ENCODE results near the gene ITLN1.

The ITLN1 gene

DNA sequence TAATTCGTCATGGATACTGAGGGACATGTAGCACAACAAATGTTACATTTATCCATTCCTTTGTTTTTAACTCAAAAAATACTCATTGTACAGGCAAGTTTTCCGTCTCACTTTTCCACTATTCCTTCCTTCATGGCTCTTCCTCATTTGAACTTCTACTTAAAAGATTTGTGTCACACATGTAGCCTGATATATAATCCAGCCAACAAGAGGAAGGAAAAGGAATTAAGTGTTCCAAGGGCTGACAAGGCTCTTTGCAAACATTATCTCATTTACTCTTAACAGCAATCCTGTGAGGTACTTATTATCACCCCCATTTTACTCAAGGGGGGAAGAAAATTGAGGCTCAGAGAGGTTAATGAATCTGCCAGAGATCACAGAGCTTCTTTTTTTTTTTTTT, 45.2 kb downstream of the ITLN1 start:
- H3K4me3 ChIP-seq (ENCODE audit: low read depth, low read length) = no peak overlapping the region
- no peak for DNase-seq (ENCODE audit: low read depth)
- no peak for TF ChIP-seq CTCF (IDR thresholded peaks at IDR 0.05; ENCODE audit: control insufficient read depth, extremely low read depth, insufficient read depth)

DNA sequence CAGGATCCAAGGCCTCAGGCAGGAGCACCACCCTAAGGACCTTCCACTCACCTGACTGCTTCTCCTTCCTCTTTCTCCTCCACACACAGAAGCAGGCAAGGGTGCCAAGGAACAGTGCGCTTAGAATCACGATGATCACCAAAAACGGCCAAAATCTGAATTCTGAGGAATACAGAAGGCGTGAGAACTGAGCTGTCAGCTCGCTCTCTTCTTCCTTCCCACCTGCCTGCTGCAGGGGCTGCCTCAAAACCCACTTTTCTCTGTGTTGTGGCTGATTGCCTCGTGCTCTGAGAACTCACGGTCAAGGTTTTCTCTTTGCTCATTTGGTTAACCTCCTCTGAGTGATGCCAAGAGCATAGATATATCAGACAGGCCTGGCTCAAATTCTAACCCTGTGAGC, 46.1 kb downstream of the ITLN1 start:
- no peak for DNase-seq (ENCODE audit: low read depth)
- TF ChIP-seq CTCF (IDR thresholded peaks at IDR 0.05; ENCODE audit: control insufficient read depth, extremely low read depth, insufficient read depth) = no peak
- H3K4me3 ChIP-seq (ENCODE audit: low read depth, low read length) = no peak overlapping the region

DNA sequence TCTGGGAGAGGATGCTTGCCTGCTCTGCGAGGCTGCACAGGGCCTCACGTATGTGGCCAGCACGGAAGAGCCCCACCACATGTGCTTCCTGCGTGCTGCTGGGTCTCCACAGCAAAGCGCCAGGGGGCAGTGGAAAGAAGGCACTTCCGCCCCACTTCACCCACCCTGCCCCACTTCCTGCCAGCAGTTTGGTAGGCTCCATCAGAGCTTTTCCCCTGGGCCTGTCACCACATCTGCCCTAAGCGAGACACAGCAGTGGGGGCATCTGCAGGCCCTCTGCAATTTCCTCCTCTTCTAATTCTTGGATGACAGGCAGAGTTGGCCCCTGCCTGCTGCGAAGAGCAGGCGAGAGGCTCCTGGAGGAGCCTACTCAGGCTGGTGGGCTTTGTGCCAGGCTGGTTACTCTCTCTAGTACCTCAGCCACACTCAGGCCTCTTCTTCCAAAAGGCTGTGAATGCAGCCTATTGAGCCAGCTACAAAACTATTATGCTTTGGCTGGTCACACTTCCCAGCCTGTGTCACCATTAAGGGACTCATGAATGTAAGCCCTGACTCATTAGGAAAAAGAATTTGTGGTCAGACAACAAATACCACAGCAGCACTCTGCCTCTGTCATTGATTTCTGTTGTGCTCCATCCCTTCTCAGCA, 47.3 kb downstream of the ITLN1 start:
- DNase-seq (ENCODE audit: low read depth) = no peak
- no peak overlapping the region for H3K4me3 ChIP-seq (ENCODE audit: low read depth, low read length)
- TF ChIP-seq CTCF (IDR thresholded peaks at IDR 0.05; ENCODE audit: control insufficient read depth, extremely low read depth, insufficient read depth) = no peak

GRCh38 chr1:160836981-160837557, 47.9 kb downstream of the ITLN1 start:
- DNase-seq (ENCODE audit: low read depth) = no peak
- no peak overlapping the region for H3K4me3 ChIP-seq (ENCODE audit: low read depth, low read length)
- TF ChIP-seq CTCF (IDR thresholded peaks at IDR 0.05; ENCODE audit: control insufficient read depth, extremely low read depth, insufficient read depth) = no peak

DNA sequence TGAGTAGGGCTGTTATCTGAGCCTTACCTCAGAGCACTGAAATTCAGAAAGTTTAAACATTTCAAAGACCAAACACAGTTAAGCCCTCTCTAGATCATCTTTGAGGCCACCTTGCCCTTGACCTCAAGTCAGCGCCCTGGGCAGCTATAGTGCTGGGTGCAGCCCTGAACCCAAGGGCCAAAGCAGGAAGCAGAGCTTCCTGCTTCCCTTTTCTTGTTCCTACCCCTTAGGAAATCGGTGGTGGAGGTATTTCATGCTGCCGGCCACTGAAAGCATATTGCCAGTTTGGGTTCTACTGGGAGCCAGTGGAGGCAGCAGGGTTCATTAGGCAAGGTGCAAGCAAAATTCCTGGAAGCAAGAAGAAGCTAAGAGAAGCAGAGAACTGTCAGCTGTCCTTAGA, 48.4 kb downstream of the ITLN1 start:
- DNase-seq (ENCODE audit: low read depth) = no peak
- TF ChIP-seq CTCF (IDR thresholded peaks at IDR 0.05; ENCODE audit: control insufficient read depth, extremely low read depth, insufficient read depth) = no peak
- H3K4me3 ChIP-seq (ENCODE audit: low read depth, low read length) = no peak overlapping the region

DNA sequence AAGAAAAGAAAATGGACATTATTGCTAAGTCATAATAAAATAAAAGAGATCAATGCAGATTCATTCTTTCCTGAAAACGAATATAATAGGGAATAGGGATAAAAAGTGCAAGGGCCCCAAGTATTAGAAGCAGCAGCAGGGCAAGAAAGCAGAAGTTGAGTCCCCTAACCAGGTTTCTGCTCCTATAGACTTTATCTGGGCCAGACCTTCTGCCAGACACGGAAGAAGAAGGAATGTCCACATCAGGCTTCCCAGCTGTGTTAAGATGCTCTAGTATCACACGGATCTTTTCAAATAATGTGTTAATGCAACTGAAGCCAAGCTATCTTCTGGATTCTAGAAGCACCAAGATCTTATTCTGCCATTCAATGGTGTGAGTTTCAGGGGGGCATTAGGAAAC, 49.2 kb downstream of the ITLN1 start:
- no peak for DNase-seq (ENCODE audit: low read depth)
- TF ChIP-seq CTCF (IDR thresholded peaks at IDR 0.05; ENCODE audit: control insufficient read depth, extremely low read depth, insufficient read depth) = no peak

More for the DNA sequence above, 49.2 kb downstream of the ITLN1 start:
- no peak overlapping the region for H3K4me3 ChIP-seq (ENCODE audit: low read depth, low read length)
